GM12892 (cell line): ENCODE data around the gene FANCC.

ENCODE experiments used
- POLR2A ChIP-seq: IDR thresholded peaks from 2 replicates; pipeline ENCODE4 v1.6.1; 2011; ENCODE audit warnings: low read depth, low read length, control low read depth
- POLR2AphosphoS5 ChIP-seq: IDR thresholded peaks from 2 replicates; pipeline ENCODE4 v1.6.1; 2011; ENCODE audit warnings: low read depth, low read length, control low read depth
- TAF1 ChIP-seq: IDR thresholded peaks from 2 replicates; pipeline ENCODE4 v1.6.1; 2011; ENCODE audit warnings: low read depth, mild to moderate bottlenecking, control low read depth, low read length, borderline replicate concordance

- TF ChIP-seq POLR2AphosphoS5 (no peak), POLR2A (no peak), TAF1 (no peak)
Observed at GRCh38 chr9:95261890-95262289, 55.6 kb downstream of the FANCC start.
